ACC112 (cell line): ENCODE data around the gene UTS2.

Experiments
- H2AFZ ChIP-seq: fragments of 200-600 bp; sonication (generic); one replicate; pipeline ENCODE4 v1.6.0; 2017; ENCODE audit warnings: antibody characterized with exemption, low read length; ENCODE audit not compliant: unreplicated experiment
- H3K27ac ChIP-seq: fragments of 200-600 bp; sonication (generic); 2 replicates; pipeline ENCODE4 v1.5.1; 2014; ENCODE audit warnings: low read depth, mild to moderate bottlenecking, antibody characterized with exemption, low read length, moderate library complexity
- H3K27me3 ChIP-seq: fragments of 200-600 bp; sonication (generic); 2 replicates; pipeline ENCODE4 v1.6.1; 2014; ENCODE audit warnings: mild to moderate bottlenecking, antibody characterized with exemption, low read length, moderate library complexity, mixed read lengths; ENCODE audit not compliant: insufficient read depth
- H3K36me3 ChIP-seq: fragments of 200-600 bp; sonication (generic); 2 replicates; pipeline ENCODE4 v1.6.1; 2016; ENCODE audit warnings: mild to moderate bottlenecking, antibody characterized with exemption, low read length, moderate library complexity, mixed read lengths; ENCODE audit not compliant: insufficient read depth
- H3K4me1 ChIP-seq: fragments of 200-600 bp; sonication (generic); one replicate; pipeline ENCODE4 v1.6.1; 2016; ENCODE audit warnings: low read length, mixed read lengths; ENCODE audit not compliant: insufficient read depth, unreplicated experiment, control insufficient read depth
- H3K4me3 ChIP-seq: fragments of 200-600 bp; sonication (generic); 2 replicates; pipeline ENCODE4 v1.5.1; 2014; ENCODE audit warnings: mild to moderate bottlenecking, low read depth, low read length
- H3K79me2 ChIP-seq: fragments of 200-600 bp; sonication (generic); one replicate; pipeline ENCODE4 v1.6.0; 2016; ENCODE audit warnings: low read length; ENCODE audit not compliant: control insufficient read depth, unreplicated experiment, insufficient read depth

Gene UTS2

DNA sequence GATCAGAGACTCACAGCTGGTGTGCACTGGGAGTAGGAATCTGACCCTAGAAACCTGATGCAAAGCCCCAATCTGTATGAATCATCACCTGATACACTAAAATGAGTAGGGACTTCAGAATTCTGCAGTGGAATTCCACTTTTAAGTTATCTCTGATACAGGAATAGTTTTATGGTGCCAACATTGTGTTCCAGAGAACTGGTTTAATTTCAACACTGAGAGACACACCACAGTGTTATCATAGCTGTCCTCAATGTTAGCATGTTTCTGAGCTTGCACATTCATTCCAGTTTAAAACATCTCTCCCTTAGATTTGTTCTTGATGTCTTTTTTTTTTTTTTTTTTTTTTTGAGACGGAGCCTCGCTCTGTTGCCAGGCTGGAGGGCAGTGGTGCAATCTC lies 7.1 kb downstream of the UTS2 start:
- H3K27ac ChIP-seq, result no peak overlapping the region
- no peaks in the 10 kb centered on the region for H3K79me2 ChIP-seq
- 0 out of 2 replicates have a peak, but pooled peaks cover 5% of the 10 kb centered on the region for H3K36me3 ChIP-seq
- no peak overlapping the region for H3K4me3 ChIP-seq
- H2AFZ ChIP-seq, result no peak overlapping the region
- peaks cover 10% of the 10 kb centered on the region for H3K4me1 ChIP-seq
- H3K27me3 ChIP-seq, result no peaks in the 10 kb centered on the region

GRCh38 chr1:7842517-7842916 lies 10.3 kb downstream of the UTS2 start:
- no peak overlapping the region for H3K27ac ChIP-seq
- no peak overlapping the region for H2AFZ ChIP-seq
- H3K79me2 ChIP-seq, result no peaks in the 10 kb centered on the region
- H3K36me3 ChIP-seq, result peaks cover 31% of the 10 kb centered on the region
- H3K4me1 ChIP-seq, result peaks cover 6% of the 10 kb centered on the region
- no peaks in the 10 kb centered on the region for H3K27me3 ChIP-seq
- H3K4me3 ChIP-seq, result no peak overlapping the region

DNA sequence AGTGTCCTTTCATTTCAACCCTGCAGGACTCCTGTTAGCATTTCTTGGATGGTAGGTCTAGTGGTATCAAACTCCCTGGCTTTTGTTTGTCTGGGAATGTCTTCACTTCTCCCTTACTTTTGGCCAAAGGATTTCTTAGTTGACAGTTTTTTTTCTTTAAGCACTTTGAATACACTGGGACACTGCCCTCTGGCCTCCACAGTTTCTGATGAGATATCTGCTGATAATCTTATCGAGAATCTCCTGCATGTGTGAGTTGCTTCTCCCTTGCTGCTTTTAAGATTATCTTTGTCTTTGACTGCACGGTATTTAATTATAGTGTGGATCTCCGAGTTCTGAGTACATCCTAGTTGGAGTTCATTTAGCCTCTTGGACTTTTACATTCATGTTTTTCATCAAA lies 13.3 kb downstream of the UTS2 start:
- no peak overlapping the region for H3K4me3 ChIP-seq
- no peaks in the 10 kb centered on the region for H3K27me3 ChIP-seq
- H3K27ac ChIP-seq, result no peak overlapping the region
- H3K36me3 ChIP-seq, result peaks cover 51% of the 10 kb centered on the region
- H3K4me1 ChIP-seq, result no peaks in the 10 kb centered on the region
- no peak overlapping the region for H2AFZ ChIP-seq
- H3K79me2 ChIP-seq, result no peaks in the 10 kb centered on the region

- Histone ChIP-seq H3K4me3 (no peak overlapping the region), H2AFZ (no peak overlapping the region), H3K4me1 (no peaks in the 10 kb centered on the region), H3K36me3 (peaks cover 53% of the 10 kb centered on the region), H3K27ac (no peak overlapping the region), H3K27me3 (no peaks in the 10 kb centered on the region), H3K79me2 (no peaks in the 10 kb centered on the region)
Measured at GRCh38 chr1:7838714-7839113, 14.2 kb downstream of the UTS2 start.

DNA sequence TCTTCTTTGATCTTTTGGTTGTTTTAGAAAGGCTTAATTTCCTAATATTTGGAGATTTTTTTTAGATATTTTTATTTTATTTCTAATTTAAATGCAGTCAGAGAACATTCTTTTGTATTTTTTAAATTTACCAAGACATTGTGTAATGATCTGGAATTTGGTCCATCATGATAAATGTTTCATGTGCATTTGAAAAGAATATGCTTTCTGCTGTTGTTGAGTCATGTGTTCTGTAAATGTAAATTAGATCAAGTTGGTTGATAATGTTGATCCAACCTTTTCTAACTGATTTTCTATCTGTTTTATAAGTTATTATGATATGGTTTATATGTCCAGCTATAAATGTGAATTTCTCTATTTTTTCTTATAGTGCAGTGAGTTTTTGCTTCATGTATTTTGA lies 19.8 kb downstream of the UTS2 start:
- Histone ChIP-seq H2AFZ (no peak overlapping the region), H3K79me2 (no peaks in the 10 kb centered on the region), H3K27ac (no peak overlapping the region), H3K4me3 (no peak overlapping the region), H3K27me3 (no peaks in the 10 kb centered on the region), H3K36me3 (peaks cover 34% of the 10 kb centered on the region), H3K4me1 (no peaks in the 10 kb centered on the region)

DNA sequence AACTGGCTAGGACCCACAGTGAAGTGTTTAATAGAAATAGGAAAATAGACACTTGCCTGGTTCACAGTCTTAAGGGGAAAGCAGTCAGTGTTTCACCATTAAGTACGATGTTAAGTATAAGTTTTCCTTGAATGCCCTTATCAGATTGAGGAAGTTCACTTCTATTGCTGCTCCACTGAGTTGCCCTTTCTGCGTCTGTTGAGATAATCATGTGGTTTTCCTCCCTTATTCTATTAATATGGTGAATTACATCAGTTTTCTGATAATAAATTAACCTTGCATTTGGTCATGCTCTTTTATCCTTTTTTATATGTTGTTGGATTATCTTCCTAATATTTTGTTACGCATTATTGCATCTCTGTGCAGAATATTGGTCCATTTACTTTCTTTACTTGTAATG lies 21.4 kb downstream of the UTS2 start:
- Histone ChIP-seq H3K36me3 (peaks cover 19% of the 10 kb centered on the region), H3K79me2 (no peaks in the 10 kb centered on the region), H3K4me3 (no peak overlapping the region), H3K27ac (no peak overlapping the region), H3K27me3 (no peaks in the 10 kb centered on the region), H2AFZ (no peak overlapping the region), H3K4me1 (no peaks in the 10 kb centered on the region)

DNA sequence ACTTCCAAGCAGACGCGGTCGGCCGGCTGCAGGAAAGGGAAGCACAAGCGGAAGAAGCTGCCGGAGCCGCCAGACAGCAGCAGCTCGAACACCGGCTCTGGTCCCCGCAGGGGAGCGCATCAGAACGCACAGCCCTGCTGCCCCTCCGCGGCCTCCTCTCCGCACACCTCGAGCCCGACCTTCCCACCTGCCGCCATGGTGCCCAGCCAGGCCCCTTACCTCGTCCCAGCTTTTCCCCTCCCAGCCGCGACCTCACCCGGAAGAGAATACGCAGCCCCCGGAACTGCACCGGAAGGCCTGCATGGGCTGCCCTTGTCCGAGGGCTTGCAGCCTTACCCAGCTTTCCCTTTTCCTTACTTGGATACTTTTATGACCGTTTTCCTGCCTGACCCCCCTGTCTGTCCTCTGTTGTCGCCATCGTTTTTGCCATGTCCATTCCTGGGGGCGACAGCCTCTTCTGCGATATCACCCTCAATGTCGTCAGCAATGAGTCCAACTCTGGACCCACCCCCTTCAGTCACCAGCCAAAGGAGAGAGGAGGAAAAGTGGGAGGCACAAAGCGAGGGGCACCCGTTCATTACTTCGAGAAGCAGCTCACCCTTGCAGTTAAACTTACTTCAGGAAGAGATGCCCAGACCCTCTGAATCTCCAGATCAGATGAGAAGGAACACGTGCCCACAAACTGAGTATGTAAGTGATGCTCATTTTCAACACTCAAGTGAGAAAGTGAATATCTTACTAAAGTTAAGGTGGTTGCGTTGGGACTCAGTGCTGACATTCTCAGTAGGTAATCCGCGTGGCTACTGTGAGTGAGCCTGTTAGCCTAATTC lies 25.5 kb downstream of the UTS2 start:
- Histone ChIP-seq H2AFZ (no peak overlapping the region), H3K79me2 (no peaks in the 10 kb centered on the region), H3K4me1 (no peaks in the 10 kb centered on the region), H3K27me3 (no peaks in the 10 kb centered on the region), H3K36me3 (0 out of 2 replicates have a peak, but pooled peaks cover 7% of the 10 kb centered on the region), H3K27ac (no peak overlapping the region), H3K4me3 (no peak overlapping the region; the same call in 1 of the 2 replicates)

- H3K36me3 ChIP-seq, result 0 out of 2 replicates have a peak, but pooled peaks cover 7% of the 10 kb centered on the region
- H3K79me2 ChIP-seq, result no peaks in the 10 kb centered on the region
- H2AFZ ChIP-seq, result no peak overlapping the region
- H3K4me3 ChIP-seq, result no peak overlapping the region
- no peaks in the 10 kb centered on the region for H3K27me3 ChIP-seq
- no peak overlapping the region for H3K27ac ChIP-seq
- no peaks in the 10 kb centered on the region for H3K4me1 ChIP-seq
Measured at GRCh38 chr1:7826363-7826762, 26.5 kb downstream of the UTS2 start.

DNA sequence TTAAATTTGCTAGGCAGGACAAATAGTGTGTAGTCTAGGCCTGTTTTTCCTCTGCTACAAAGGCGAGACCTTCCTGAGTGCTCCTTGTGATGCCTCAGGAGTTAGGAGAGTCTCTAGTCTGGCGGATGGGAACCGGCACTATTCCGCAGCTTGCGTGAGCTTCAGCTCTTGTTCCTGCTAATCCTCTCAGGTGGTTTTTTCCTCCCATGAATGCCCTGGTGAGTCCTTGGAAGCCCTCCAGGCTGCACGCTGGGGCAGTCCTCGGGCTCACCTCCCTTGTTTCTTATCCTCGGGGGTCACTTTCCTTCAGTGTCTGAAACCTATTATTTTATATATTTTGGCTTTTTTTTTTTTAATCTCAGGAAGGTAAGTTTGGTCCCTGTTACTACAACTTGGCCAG lies 28.2 kb downstream of the UTS2 start:
- H3K4me3 ChIP-seq, result no peak overlapping the region
- H3K79me2 ChIP-seq, result no peaks in the 10 kb centered on the region
- H3K27ac ChIP-seq, result no peak overlapping the region
- H3K27me3 ChIP-seq, result no peaks in the 10 kb centered on the region
- H3K4me1 ChIP-seq, result no peaks in the 10 kb centered on the region
- no peaks in the 10 kb centered on the region; the same call in 1 of the 2 replicates for H3K36me3 ChIP-seq
- H2AFZ ChIP-seq, result no peak overlapping the region

GRCh38 chr1:7821282-7821681 lies 31.6 kb downstream of the UTS2 start:
- H2AFZ ChIP-seq, result no peak overlapping the region
- H3K27me3 ChIP-seq, result no peaks in the 10 kb centered on the region
- no peaks in the 10 kb centered on the region for H3K79me2 ChIP-seq
- no peaks in the 10 kb centered on the region; the same call in 1 of the 2 replicates for H3K36me3 ChIP-seq
- H3K4me1 ChIP-seq, result no peaks in the 10 kb centered on the region
- no peak overlapping the region for H3K4me3 ChIP-seq
- H3K27ac ChIP-seq, result no peak overlapping the region

DNA sequence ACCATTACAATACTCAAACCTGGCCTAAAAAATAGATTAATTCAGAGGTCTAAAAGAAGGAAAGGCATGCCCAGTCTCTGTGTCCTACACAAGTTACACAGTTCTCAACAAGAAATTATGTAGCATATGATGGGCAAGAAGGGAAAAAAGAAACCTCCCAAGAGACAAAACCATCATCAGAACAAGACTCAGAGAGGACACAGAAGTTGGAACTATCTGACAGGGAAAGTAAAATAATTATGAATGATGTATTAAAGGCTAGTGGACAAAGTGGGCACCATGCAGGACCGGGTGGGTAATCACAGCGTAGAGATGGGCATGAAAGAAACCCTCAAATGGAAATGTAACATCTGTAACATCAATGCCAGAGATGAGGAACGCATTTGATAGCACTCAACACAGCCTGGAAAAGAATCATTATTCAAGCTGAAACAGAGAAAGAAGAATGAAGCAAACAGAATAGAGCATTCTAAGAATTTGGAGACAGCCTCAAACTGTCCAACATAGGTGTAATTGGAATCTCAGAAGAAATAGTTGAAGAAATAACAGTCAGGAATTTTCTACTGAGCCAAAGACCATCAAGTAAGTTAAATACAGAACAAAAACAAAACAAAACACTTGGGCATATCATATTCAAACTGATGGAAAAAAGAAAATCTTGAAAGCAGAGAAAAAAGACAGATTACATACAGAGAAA lies 39.0 kb downstream of the UTS2 start:
- H2AFZ ChIP-seq, result no peak overlapping the region
- H3K27ac ChIP-seq, result no peak overlapping the region
- H3K4me3 ChIP-seq, result no peak overlapping the region
- no peaks in the 10 kb centered on the region for H3K27me3 ChIP-seq
- H3K79me2 ChIP-seq, result no peaks in the 10 kb centered on the region
- peaks cover 10% of the 10 kb centered on the region for H3K4me1 ChIP-seq
- peaks cover 24% of the 10 kb centered on the region for H3K36me3 ChIP-seq
